Neural progenitor cell (in vitro differentiated cells): ENCODE data around the gene RGS14.

Experiments used
- CTCF ChIP-seq: fragments of 200-600 bp; sonication (generic); IDR thresholded peaks from 2 replicates; pipeline ENCODE4 v1.5.1; 2017; ENCODE audit warnings: antibody characterized with exemption, mild to moderate bottlenecking
- EZH2 ChIP-seq: fragments of 200-600 bp; sonication (generic); IDR thresholded peaks from 2 replicates; pipeline ENCODE4 v1.6.1; 2017; ENCODE audit warnings: antibody characterized with exemption, mild to moderate bottlenecking, moderate library complexity

- no peak for TF ChIP-seq CTCF
- no peak for TF ChIP-seq EZH2
Measured at GRCh38 chr5:177387405-177387804, 29.7 kb downstream of the RGS14 start.
